Gastroesophageal sphincter (tissue), 4 donors: ENCODE results near the gene KCNJ10. TPM values are rescaled to one million over a fixed set of nuclear protein-coding genes. Genes with fewer than 3 reads are reported as not detected.
A peak's percentile ranks its signal among the peaks of the same experiment; 100 is the strongest.

Experiments
- ATAC-seq: fragments of 150-250 bp; one replicate; pipeline ENCODE4 v1.9.1; 2016; ENCODE audit warnings: mild to moderate bottlenecking, moderate library complexity
- H3K27ac ChIP-seq, 4 donors: fragments of 200-600 bp; sonication (generic) in 3 of 4; 1 replicate in 3 of 4; 2 replicates in 1 of 4; pipeline ENCODE4 v1.5.1; 2016 to 2019
- H3K27me3 ChIP-seq: fragments of 200-600 bp; sonication (generic); one replicate; pipeline ENCODE4 v1.5.1; 2019
- H3K36me3 ChIP-seq, 2 donors: fragments of 200-600 bp; sonication (generic); one replicate each; pipeline ENCODE4 v1.5.1; 2019; ENCODE audit warnings: control low read depth in 1 of 2
- H3K4me1 ChIP-seq, 3 donors: fragments of 200-600 bp; sonication (generic); 1 replicate in 2 of 3; 2 replicates in 1 of 3; pipeline ENCODE4 v1.5.1; 2016 to 2019; ENCODE audit warnings: control low read depth in 2 of 3
- H3K4me3 ChIP-seq, 2 donors: fragments of 200-600 bp; sonication (generic); one replicate each; pipeline ENCODE4 v1.5.1; 2019; ENCODE audit warnings: mild to moderate bottlenecking in 1 of 2, moderate library complexity in 1 of 2
- H3K9me3 ChIP-seq, 3 donors: fragments of 200-600 bp; sonication (generic); one replicate each; pipeline ENCODE4 v1.5.1; 2017 to 2019; ENCODE audit warnings: control low read depth in 2 of 3
- EP300 ChIP-seq: sonication (generic); formaldehyde crosslinking; IDR thresholded peaks from one replicate; pipeline ENCODE4 v1.6.1; 2017; ENCODE audit warnings: antibody characterized with exemption, mild to moderate bottlenecking
- POLR2A ChIP-seq, 2 donors: fragments of 450-650 bp; IDR thresholded peaks; one replicate each; pipeline ENCODE4 v1.6.1; 2017; ENCODE audit warnings: antibody characterized with exemption in 2 of 2, mild to moderate bottlenecking in 2 of 2, moderate library complexity in 1 of 2
- POLR2AphosphoS5 ChIP-seq: sonication (generic); formaldehyde crosslinking; IDR thresholded peaks from one replicate; pipeline ENCODE4 v1.6.1; 2017; ENCODE audit warnings: antibody characterized with exemption
- WGBS, 2 donors: methylation state at CpG; one replicate each; pipeline ENCODE4 v1.1.5; 2018; ENCODE audit warnings: low coverage in 1 of 2; 5-methylcytosine and 5-hydroxymethylcytosine counted together
- total RNA-seq, 4 donors: library from RNA; depleted of rRNA; stranded (reverse); fragments of >200 nt; gene quantifications; one replicate each; pipeline ENCODE4 v1.1.0, GENCODE V29; 2016
- TF ChIP-seq, protein P1 (sequence below), 4 experiments: fragments of 200-600 bp in 2 of 4; fragments of 450-650 bp in 2 of 4; sonication (generic) in 1 of 4; IDR thresholded peaks; one replicate each; pipeline ENCODE4 v1.5.1; 2017 to 2019; ENCODE audit warnings: antibody characterized with exemption in 4 of 4, mild to moderate bottlenecking in 2 of 4, moderate library complexity in 2 of 4

Gene KCNJ10
- total RNA-seq, 4 donors from 2014 or later: not detected

DNA sequence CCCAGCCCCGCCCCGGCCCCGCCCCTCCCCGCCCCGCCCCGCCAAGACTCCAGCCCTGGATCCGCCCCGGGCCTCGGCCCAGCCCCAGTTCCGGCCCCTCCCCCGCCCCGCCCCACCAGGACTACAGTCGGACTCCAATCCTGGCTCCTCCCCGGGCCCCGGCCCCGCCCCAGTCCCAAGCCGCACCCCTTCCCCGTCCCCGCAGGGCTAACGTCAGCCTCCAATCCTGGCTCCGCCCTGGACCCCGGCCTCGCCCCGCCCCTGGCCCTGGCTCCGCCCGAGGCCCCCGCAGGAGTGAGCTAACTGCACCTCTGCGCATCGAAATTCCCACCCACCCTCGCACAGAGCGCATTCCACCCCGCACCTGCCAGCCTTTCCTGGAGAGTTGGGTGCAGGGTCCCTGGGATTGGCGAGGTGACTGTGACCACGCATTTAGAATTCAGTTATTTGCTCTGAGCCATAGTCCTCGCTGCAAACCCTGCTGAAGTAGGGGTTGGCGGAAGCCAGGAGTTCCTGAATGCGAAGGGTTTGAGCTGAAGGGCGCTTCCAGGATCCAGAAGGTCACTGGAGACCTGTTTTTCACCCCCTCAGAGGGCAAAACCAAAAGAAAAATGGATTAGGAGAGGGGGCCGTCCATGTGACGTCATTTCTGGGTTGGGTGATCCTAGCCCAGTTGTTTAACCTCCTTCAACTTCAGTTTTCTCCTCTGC, 29.0 kb upstream of the KCNJ10 start:
- 7% methylated on average over 7 of the region's 40 CpGs; no CpG with 5 or more reads in 1 of the 2 donors for WGBS, 2 donors
- peaks cover 1 to 76% (median 37%) of the 10 kb centered on the region in 3 donors for H3K4me1 ChIP-seq
- peak; percentile 89 for ATAC-seq
- peak overlapping the region; percentile 91 to 97 (median 96) for H3K27ac ChIP-seq
- H3K36me3 ChIP-seq: peaks cover 0 to 12% of the 10 kb centered on the region in 2 donors
- H3K4me3 ChIP-seq: peak overlapping the region; percentile 43 to 94
- H3K9me3 ChIP-seq: no peaks in the 10 kb centered on the region
- TF ChIP-seq POLR2AphosphoS5: peak; percentile 61
- TF ChIP-seq, protein P1, sequence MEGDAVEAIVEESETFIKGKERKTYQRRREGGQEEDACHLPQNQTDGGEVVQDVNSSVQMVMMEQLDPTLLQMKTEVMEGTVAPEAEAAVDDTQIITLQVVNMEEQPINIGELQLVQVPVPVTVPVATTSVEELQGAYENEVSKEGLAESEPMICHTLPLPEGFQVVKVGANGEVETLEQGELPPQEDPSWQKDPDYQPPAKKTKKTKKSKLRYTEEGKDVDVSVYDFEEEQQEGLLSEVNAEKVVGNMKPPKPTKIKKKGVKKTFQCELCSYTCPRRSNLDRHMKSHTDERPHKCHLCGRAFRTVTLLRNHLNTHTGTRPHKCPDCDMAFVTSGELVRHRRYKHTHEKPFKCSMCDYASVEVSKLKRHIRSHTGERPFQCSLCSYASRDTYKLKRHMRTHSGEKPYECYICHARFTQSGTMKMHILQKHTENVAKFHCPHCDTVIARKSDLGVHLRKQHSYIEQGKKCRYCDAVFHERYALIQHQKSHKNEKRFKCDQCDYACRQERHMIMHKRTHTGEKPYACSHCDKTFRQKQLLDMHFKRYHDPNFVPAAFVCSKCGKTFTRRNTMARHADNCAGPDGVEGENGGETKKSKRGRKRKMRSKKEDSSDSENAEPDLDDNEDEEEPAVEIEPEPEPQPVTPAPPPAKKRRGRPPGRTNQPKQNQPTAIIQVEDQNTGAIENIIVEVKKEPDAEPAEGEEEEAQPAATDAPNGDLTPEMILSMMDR (IDR thresholded peaks at IDR 0.05): no peak
- TF ChIP-seq EP300: no peak
- peak; percentile 26 to 69 for TF ChIP-seq POLR2A (IDR thresholded peaks at IDR 0.05)
- no peaks in the 10 kb centered on the region for H3K27me3 ChIP-seq

DNA sequence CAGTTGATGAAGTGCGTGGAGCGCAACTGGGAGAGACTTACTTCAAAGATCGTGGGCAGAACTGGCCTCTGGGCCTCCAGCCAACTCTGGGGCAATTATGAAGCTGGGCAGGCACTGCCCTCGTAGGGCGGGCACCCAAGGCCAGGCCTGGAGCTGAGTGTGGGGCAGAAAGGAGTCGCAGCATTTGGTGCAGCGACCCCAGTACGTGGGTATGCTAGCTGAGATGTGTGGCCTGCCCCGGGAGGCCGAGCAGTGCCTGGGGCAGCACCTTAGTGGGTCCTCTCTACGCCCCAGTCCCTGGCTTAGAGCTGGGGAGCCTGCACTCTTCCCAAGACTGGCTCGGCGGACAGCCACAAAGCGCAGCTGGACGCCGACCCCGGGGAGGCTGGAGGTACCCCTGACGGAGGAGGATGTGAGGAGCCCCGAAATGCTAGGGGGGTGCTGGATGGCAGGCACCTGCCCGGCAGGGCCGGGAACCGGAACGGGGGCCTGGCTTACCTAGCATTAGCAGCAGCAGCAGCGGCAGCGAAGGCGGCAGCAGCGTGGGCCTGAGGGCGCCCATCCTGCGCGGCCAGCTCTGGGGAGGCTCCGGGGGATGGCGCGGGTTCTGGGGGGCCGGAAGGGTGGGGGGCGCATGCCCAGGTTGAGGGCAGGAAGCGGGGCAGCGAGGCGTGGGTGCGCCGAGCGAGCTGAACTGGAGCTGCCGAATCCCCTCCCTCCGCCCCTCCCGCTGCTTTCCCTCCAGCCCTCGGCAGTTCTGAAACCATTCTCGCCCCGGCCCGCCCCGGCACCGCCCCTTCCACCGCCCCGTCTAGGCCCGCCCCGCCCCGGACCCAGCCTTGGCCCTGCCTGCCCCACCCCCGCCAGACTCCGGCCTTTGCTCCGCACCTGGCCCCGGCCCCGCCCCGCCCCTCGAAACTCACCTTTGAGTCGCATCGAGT, 28.2 kb upstream of the KCNJ10 start, which contains the start of gene IGSF8:
Gene IGSF8, minus strand, starts transcription at position 709 of the 941 bp plus-strand sequence. Its CDS starts 147 bp downstream, at position 562.
- peaks cover 0 to 68% (median 34%) of the 10 kb centered on the region in 3 donors for H3K4me1 ChIP-seq
- 0 to 13% methylated on average over 3 to 11 of the region's 64 CpGs for WGBS, 2 donors
- TF ChIP-seq POLR2AphosphoS5 (peak; percentile 57), POLR2A (IDR thresholded peaks at IDR 0.05) (peak; percentile 52 to 57), EP300 (no peak)
- TF ChIP-seq, protein P1 (IDR thresholded peaks at IDR 0.05): no peak
- peak; percentile 81 for ATAC-seq
- peak within 1 kb of the TSS; percentile 43 to 94 for H3K4me3 ChIP-seq
- H3K27me3 ChIP-seq: no peaks in the 10 kb centered on the region
- H3K36me3 ChIP-seq: peaks cover 0 to 20% of the 10 kb centered on the region in 2 donors
- peak within 1 kb of the TSS; percentile 91 to 97 (median 96) for H3K27ac ChIP-seq
- no peaks in the 10 kb centered on the region for H3K9me3 ChIP-seq

DNA sequence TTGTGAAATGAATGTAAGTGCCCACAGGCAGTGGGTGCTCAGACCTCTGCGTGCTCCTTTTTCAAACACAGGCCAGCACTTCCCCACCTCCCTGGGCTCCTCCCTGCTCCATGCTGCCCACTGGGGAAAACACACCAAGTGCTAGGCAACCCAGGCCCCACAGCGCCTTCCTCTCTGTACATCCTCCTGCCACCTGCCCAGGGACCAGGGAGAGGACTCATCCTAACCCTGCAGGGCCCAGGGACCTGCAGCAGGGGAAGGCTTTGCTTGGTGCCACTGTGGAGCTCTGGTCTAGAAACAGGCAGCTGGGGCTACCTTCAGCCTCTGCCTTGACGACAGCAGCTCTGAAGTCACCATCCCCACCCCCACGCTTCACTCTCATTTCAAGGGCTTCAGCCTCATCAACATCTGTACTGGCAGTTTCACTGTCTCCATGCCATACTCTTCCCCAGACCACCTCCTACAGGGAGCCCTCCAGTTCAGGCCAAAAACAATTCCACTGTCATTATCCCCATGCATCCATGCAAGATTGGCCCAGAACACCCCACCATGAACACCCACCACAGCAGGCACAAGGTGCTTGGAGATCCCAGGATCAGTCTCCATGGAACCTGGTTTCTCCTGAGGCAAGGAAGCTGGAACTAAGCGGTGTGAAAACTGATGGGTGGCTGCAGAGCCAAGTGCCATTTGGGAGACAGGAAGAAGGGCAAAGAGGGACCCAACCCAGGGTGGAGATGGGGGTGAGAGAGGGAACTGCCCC, 27.4 kb upstream of the KCNJ10 start:
- H3K27me3 ChIP-seq: no peaks in the 10 kb centered on the region
- H3K4me3 ChIP-seq: peak overlapping the region; percentile 43 to 94
- peaks cover 0 to 28% of the 10 kb centered on the region in 2 donors for H3K36me3 ChIP-seq
- H3K27ac ChIP-seq: peak overlapping the region in 3 of 4 donors; percentile 94 to 97 (median 97)
- WGBS, 2 donors: 80% methylated on average over 2 of the region's 5 CpGs; no CpG with 5 or more reads in 1 of the 2 donors
- H3K9me3 ChIP-seq: no peaks in the 10 kb centered on the region
- ATAC-seq: no peak
- H3K4me1 ChIP-seq: peaks cover 0 to 60% (median 30%) of the 10 kb centered on the region in 3 donors
- TF ChIP-seq, protein P1 (IDR thresholded peaks at IDR 0.05): no peak
- TF ChIP-seq EP300: no peak
- no peak for TF ChIP-seq POLR2A (IDR thresholded peaks at IDR 0.05)
- no peak for TF ChIP-seq POLR2AphosphoS5

DNA sequence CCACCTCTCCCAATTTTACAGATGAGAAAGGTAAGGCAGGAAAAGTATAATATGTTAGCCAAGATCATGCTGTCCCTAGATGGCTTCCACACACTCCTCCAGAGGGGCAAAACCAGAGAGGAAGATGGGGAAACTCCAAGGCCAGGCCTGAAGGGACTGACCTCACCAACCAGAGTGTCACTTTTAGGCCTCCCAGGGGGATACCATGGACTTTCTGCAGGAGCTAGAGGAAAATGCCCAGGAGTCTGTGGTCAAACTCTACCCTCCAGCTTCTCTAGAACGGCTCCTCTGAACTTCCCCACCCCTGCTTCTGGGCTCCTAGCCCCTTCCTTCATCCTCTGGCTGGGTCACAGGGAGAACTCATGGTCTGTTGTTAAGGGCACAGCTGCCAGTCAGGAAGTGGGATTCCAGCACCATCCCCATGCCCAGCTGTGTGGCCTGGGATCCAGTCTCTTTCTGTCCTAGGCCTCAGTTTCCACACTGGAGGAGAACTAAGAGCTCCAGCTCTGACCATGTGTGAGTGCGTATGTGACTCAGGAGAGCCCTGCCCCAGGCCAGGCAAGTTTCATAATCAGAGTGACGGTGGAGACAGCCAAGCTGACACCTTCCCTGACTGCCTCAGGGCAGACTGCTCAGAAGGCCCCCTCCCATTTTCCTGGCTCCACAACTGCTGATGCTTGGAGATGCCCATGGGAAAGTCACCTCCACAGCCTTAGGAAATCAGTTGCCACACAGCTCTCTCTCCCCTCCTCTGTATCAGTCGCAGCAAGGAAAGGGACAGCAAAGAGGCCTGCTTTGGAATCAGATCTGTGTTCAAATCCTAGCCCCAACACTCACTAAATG, 26.5 kb upstream of the KCNJ10 start:
- no peaks in the 10 kb centered on the region for H3K9me3 ChIP-seq
- no peak for TF ChIP-seq POLR2AphosphoS5
- TF ChIP-seq, protein P1 (IDR thresholded peaks at IDR 0.05): no peak
- TF ChIP-seq POLR2A (IDR thresholded peaks at IDR 0.05): no peak
- TF ChIP-seq EP300: no peak
- WGBS, 2 donors: 60 to 80% methylated on average over 1 of the region's 4 CpGs
- H3K27ac ChIP-seq: peak overlapping the region in 3 of 4 donors; percentile 94 to 97 (median 97)
- ATAC-seq: peak; percentile 28
- H3K4me3 ChIP-seq: peak overlapping the region in 1 of 2 donors; percentile 94
- H3K4me1 ChIP-seq: peaks cover 0 to 51% (median 24%) of the 10 kb centered on the region in 3 donors
- no peaks in the 10 kb centered on the region for H3K27me3 ChIP-seq
- peaks cover 0 to 37% of the 10 kb centered on the region in 2 donors for H3K36me3 ChIP-seq
